Vagina (tissue), 2 donors: ENCODE results near the gene TNFSF13. TPM values are rescaled to one million over a fixed set of nuclear protein-coding genes. Genes with fewer than 3 reads are reported as not detected.

Experiments
- DNase-seq, 2 donors: peaks; one replicate each; pipeline ENCODE4 v3.0.0-alpha.2; 2017; ENCODE audit errors: extremely low spot score in 2 of 2
- H3K27ac ChIP-seq: fragments of 200-600 bp; sonication (generic); one replicate; pipeline ENCODE4 v1.5.1; 2019
- H3K27me3 ChIP-seq: fragments of 200-600 bp; sonication (generic); one replicate; pipeline ENCODE4 v1.5.1; 2019
- H3K36me3 ChIP-seq, 2 donors: fragments of 200-600 bp; sonication (generic); one replicate each; pipeline ENCODE4 v1.5.1; 2017 to 2019
- H3K4me1 ChIP-seq: fragments of 200-600 bp; sonication (generic); one replicate; pipeline ENCODE4 v1.5.1; 2019
- H3K4me3 ChIP-seq, 2 donors: fragments of 200-600 bp; sonication (generic); 1 replicate in 1 of 2; 2 replicates in 1 of 2; pipeline ENCODE4 v1.5.1; 2016 to 2019
- H3K9me3 ChIP-seq: fragments of 200-600 bp; sonication (generic); one replicate; pipeline ENCODE4 v1.5.1; 2019
- POLR2A ChIP-seq, 2 donors: fragments of 450-650 bp; IDR thresholded peaks; one replicate each; pipeline ENCODE4 v1.6.1; 2017; ENCODE audit warnings: antibody characterized with exemption in 2 of 2, mild to moderate bottlenecking in 2 of 2, moderate library complexity in 2 of 2
- POLR2AphosphoS5 ChIP-seq, 2 donors: sonication (generic); formaldehyde crosslinking; IDR thresholded peaks; one replicate each; pipeline ENCODE4 v1.9.0; 2017; ENCODE audit warnings: antibody characterized with exemption in 2 of 2, mild to moderate bottlenecking in 2 of 2, low read depth in 1 of 2; ENCODE audit not compliant: insufficient read depth in 1 of 2
- intact Hi-C: fragments of 100-400 bp; cut with DNase I; formaldehyde crosslinking; loops from one replicate; pipeline ENCODE4 v1.15.1; 2023
- total RNA-seq: library from RNA; depleted of rRNA; stranded (reverse); fragments of >200 nt; gene quantifications from one replicate; pipeline ENCODE4 v1.2.3, GENCODE V29; 2016
- TF ChIP-seq, protein P1 (sequence below), 3 experiments: fragments of 450-650 bp in 2 of 3; fragments of 200-600 bp in 1 of 3; sonication (generic) in 1 of 3; IDR thresholded peaks; one replicate each; pipeline ENCODE4 v1.5.1; 2017 to 2019; ENCODE audit warnings: antibody characterized with exemption in 3 of 3, mild to moderate bottlenecking in 2 of 3, moderate library complexity in 2 of 3

Gene TNFSF13
- total RNA-seq, 1 donor from 2014 or later: 20.1 TPM

- TF ChIP-seq, protein P1, sequence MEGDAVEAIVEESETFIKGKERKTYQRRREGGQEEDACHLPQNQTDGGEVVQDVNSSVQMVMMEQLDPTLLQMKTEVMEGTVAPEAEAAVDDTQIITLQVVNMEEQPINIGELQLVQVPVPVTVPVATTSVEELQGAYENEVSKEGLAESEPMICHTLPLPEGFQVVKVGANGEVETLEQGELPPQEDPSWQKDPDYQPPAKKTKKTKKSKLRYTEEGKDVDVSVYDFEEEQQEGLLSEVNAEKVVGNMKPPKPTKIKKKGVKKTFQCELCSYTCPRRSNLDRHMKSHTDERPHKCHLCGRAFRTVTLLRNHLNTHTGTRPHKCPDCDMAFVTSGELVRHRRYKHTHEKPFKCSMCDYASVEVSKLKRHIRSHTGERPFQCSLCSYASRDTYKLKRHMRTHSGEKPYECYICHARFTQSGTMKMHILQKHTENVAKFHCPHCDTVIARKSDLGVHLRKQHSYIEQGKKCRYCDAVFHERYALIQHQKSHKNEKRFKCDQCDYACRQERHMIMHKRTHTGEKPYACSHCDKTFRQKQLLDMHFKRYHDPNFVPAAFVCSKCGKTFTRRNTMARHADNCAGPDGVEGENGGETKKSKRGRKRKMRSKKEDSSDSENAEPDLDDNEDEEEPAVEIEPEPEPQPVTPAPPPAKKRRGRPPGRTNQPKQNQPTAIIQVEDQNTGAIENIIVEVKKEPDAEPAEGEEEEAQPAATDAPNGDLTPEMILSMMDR (IDR thresholded peaks at IDR 0.05): no peak
- TF ChIP-seq POLR2A (IDR thresholded peaks at IDR 0.05) (no peak), POLR2AphosphoS5 (IDR thresholded peaks at IDR 0.05; ENCODE audit: insufficient read depth in 1 of 2, low read depth in 1 of 2) (no peak)
- Histone ChIP-seq H3K27me3 (no peaks in the 10 kb centered on the region), H3K27ac (no peak overlapping the region), H3K36me3 (peaks cover 0 to 40% of the 10 kb centered on the region in 2 donors), H3K4me3 (peak overlapping the region in 1 of 2 donors; percentile 7), H3K4me1 (peaks cover 56% of the 10 kb centered on the region), H3K9me3 (no peaks in the 10 kb centered on the region)
- intact Hi-C loops: loop anchor here (5.0 to 10.0 kb wide), 3 partner anchors 46 to 308 kb away; partner anchors contain the start of genes CTDNEP1, ELP5, KCTD11 and TMEM95
- peak in 1 of 2 donors; percentile 82 for DNase-seq
Measured at GRCh38 chr17:7563115-7563869, 4.7 kb downstream of the TNFSF13 start.

GRCh38 chr17:7569571-7569970, 11.0 kb downstream of the TNFSF13 start:
- Histone ChIP-seq H3K27me3 (no peaks in the 10 kb centered on the region), H3K9me3 (no peaks in the 10 kb centered on the region), H3K4me1 (peaks cover 14% of the 10 kb centered on the region), H3K27ac (no peak overlapping the region), H3K4me3 (no peak overlapping the region), H3K36me3 (peaks cover 0 to 52% of the 10 kb centered on the region in 2 donors)
- no peak for DNase-seq
- intact Hi-C loops: loop anchor here (10.0 kb wide), 2 partner anchors 215 to 315 kb away; partner anchors contain the start of genes CTDNEP1, ELP5, KCTD11 and TMEM95
- no peak for TF ChIP-seq POLR2A (IDR thresholded peaks at IDR 0.05)
- TF ChIP-seq, protein P1 (IDR thresholded peaks at IDR 0.05): no peak
- TF ChIP-seq POLR2AphosphoS5 (IDR thresholded peaks at IDR 0.05; ENCODE audit: insufficient read depth in 1 of 2, low read depth in 1 of 2): no peak

GRCh38 chr17:7570351-7570750, 11.8 kb downstream of the TNFSF13 start:
- peak in 1 of 2 donors; percentile 83 for DNase-seq
- intact Hi-C loops: no loop called here
- Histone ChIP-seq H3K27ac (no peak overlapping the region), H3K4me3 (no peak overlapping the region), H3K4me1 (peaks cover 21% of the 10 kb centered on the region), H3K36me3 (peaks cover 2 to 52% of the 10 kb centered on the region in 2 donors), H3K27me3 (no peaks in the 10 kb centered on the region), H3K9me3 (no peaks in the 10 kb centered on the region)
- TF ChIP-seq POLR2AphosphoS5 (IDR thresholded peaks at IDR 0.05; ENCODE audit: insufficient read depth in 1 of 2, low read depth in 1 of 2) (no peak), POLR2A (IDR thresholded peaks at IDR 0.05) (no peak)
- TF ChIP-seq, protein P1 (IDR thresholded peaks at IDR 0.05): no peak

- Histone ChIP-seq H3K9me3 (no peaks in the 10 kb centered on the region), H3K27ac (peak overlapping the region; percentile 70), H3K36me3 (peaks cover 3 to 54% of the 10 kb centered on the region in 2 donors), H3K4me3 (peak overlapping the region; percentile 37 to 97), H3K4me1 (peaks cover 32% of the 10 kb centered on the region), H3K27me3 (no peaks in the 10 kb centered on the region)
- no peak for DNase-seq
- TF ChIP-seq, protein P1 (IDR thresholded peaks at IDR 0.05): no peak
- TF ChIP-seq POLR2A (IDR thresholded peaks at IDR 0.05) (peak in 1 of 2 donors; percentile 7), POLR2AphosphoS5 (IDR thresholded peaks at IDR 0.05; ENCODE audit: insufficient read depth in 1 of 2, low read depth in 1 of 2) (no peak)
- intact Hi-C loops: no loop called here
Measured at GRCh38 chr17:7572338-7572587, 13.7 kb downstream of the TNFSF13 start.
